ENCODE measurements around the gene PPP3R2. TPM values are rescaled to one million over a fixed set of nuclear protein-coding genes. Genes with fewer than 3 reads are reported as not detected.

PPP3R2 gene
- total RNA-seq, 6 donors from 2014 or later, result not detected

GRCh38 chr9:101628173-101628572 lies 33.4 kb upstream of the PPP3R2 start:
- ATAC-seq (ENCODE audit: low FRiP score in 2 of 2), result no peak
- no peak overlapping the region for H3K4me3 ChIP-seq
- H3K36me3 ChIP-seq, result no peaks in the 10 kb centered on the region
- H3K9me3 ChIP-seq, result no peaks in the 10 kb centered on the region
- TF ChIP-seq POLR2A (IDR thresholded peaks at IDR 0.05) (no peak), EP300 (IDR thresholded peaks at IDR 0.05) (no peak), CTCF (IDR thresholded peaks at IDR 0.05) (no peak)
- 71 to 79% methylated on average over 4 of the region's 4 CpGs for WGBS, 2 donors
- H3K27ac ChIP-seq, result no peak overlapping the region
- no peaks in the 10 kb centered on the region for H3K27me3 ChIP-seq
- H3K4me1 ChIP-seq, result no peaks in the 10 kb centered on the region
- no peak for DNase-seq

- 63 to 67% methylated on average over 1 of the region's 1 CpG for WGBS, 2 donors
- Histone ChIP-seq H3K27me3 (no peaks in the 10 kb centered on the region), H3K27ac (no peak overlapping the region), H3K4me3 (no peak overlapping the region), H3K9me3 (no peaks in the 10 kb centered on the region), H3K4me1 (no peaks in the 10 kb centered on the region), H3K36me3 (no peaks in the 10 kb centered on the region)
- DNase-seq, result no peak
- no peak for ATAC-seq (ENCODE audit: low FRiP score in 2 of 2)
- no peak for TF ChIP-seq POLR2AphosphoS5 (IDR thresholded peaks at IDR 0.05)
- TF ChIP-seq CTCF (IDR thresholded peaks at IDR 0.05), result no peak
- TF ChIP-seq EP300 (IDR thresholded peaks at IDR 0.05), result no peak
- TF ChIP-seq POLR2A (IDR thresholded peaks at IDR 0.05), result no peak
Observed at GRCh38 chr9:101626295-101626694, 31.5 kb upstream of the PPP3R2 start.

GRCh38 chr9:101625876-101626275 lies 31.1 kb upstream of the PPP3R2 start:
- Histone ChIP-seq H3K27ac (no peak overlapping the region), H3K9me3 (no peaks in the 10 kb centered on the region), H3K4me3 (no peak overlapping the region), H3K36me3 (no peaks in the 10 kb centered on the region), H3K4me1 (no peaks in the 10 kb centered on the region), H3K27me3 (no peaks in the 10 kb centered on the region)
- no peak for DNase-seq
- no peak for TF ChIP-seq POLR2A (IDR thresholded peaks at IDR 0.05)
- TF ChIP-seq EP300 (IDR thresholded peaks at IDR 0.05), result no peak
- TF ChIP-seq CTCF (IDR thresholded peaks at IDR 0.05), result no peak
- TF ChIP-seq POLR2AphosphoS5 (IDR thresholded peaks at IDR 0.05), result no peak
- 72 to 81% methylated on average over 2 of the region's 2 CpGs for WGBS, 2 donors
- ATAC-seq (ENCODE audit: low FRiP score in 2 of 2), result peak in 1 of 2 donors; percentile 49

- DNase-seq (no peak), ATAC-seq (ENCODE audit: low FRiP score in 2 of 2) (no peak)
- Histone ChIP-seq H3K4me1 (no peaks in the 10 kb centered on the region), H3K36me3 (no peaks in the 10 kb centered on the region), H3K4me3 (no peak overlapping the region), H3K27me3 (no peaks in the 10 kb centered on the region), H3K27ac (no peak overlapping the region), H3K9me3 (no peaks in the 10 kb centered on the region)
- TF ChIP-seq EP300 (IDR thresholded peaks at IDR 0.05) (no peak), POLR2AphosphoS5 (IDR thresholded peaks at IDR 0.05) (no peak)
- WGBS, 2 donors, result 93 to 94% methylated on average over 1 of the region's 1 CpG
Observed at GRCh38 chr9:101620452-101620851, 25.7 kb upstream of the PPP3R2 start.

GRCh38 chr9:101618698-101619097 lies 23.9 kb upstream of the PPP3R2 start:
- no peaks in the 10 kb centered on the region for H3K4me1 ChIP-seq

More at GRCh38 chr9:101618698-101619097, 23.9 kb upstream of the PPP3R2 start:
- no peaks in the 10 kb centered on the region for H3K36me3 ChIP-seq
- TF ChIP-seq EP300 (IDR thresholded peaks at IDR 0.05), result no peak
- TF ChIP-seq CTCF (IDR thresholded peaks at IDR 0.05), result no peak
- no peak for TF ChIP-seq POLR2AphosphoS5 (IDR thresholded peaks at IDR 0.05)
- no peak for TF ChIP-seq POLR2A (IDR thresholded peaks at IDR 0.05)
- H3K27ac ChIP-seq, result no peak overlapping the region
- H3K4me3 ChIP-seq, result no peak overlapping the region
- no peaks in the 10 kb centered on the region for H3K27me3 ChIP-seq
- DNase-seq (no peak), ATAC-seq (ENCODE audit: low FRiP score in 2 of 2) (no peak)
- no peaks in the 10 kb centered on the region for H3K9me3 ChIP-seq

Data from upper lobe of left lung (tissue), 6 donors.